MM.1S (cell line): ENCODE measurements around the gene ETV6.

Experiments used
- EZH2phosphoT487 ChIP-seq: fragments of 300-600 bp; sonication (generic); IDR thresholded peaks from 2 replicates; pipeline ENCODE4 v1.6.1; 2018; ENCODE audit warnings: antibody characterized with exemption, low read length
- TF ChIP-seq, protein P1 (sequence below): fragments of 300-600 bp; sonication (generic); IDR thresholded peaks from 2 replicates; pipeline ENCODE4 v1.5.1; 2016; ENCODE audit warnings: antibody characterized with exemption, low read length, mixed read lengths

DNA sequence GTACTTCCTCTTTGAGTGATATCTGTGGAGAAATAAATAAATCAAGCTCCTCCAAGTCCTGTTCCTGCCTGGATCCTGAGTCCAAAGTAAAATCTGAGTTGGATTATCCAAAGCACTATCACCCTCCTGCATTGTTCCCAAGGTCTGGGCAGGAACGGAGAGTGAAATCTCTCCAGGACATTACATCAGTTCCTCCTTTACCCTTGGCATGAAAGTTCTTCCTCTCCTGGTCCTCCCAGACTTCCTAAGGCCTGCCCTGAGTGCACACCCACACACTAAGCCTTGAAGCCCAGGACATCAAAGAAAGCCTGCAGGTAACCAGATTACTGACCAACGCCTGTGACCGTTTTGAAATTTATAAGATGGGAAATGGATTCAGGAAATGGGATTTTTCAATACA, 214.5 kb downstream of the ETV6 start:
- TF ChIP-seq, protein P1, sequence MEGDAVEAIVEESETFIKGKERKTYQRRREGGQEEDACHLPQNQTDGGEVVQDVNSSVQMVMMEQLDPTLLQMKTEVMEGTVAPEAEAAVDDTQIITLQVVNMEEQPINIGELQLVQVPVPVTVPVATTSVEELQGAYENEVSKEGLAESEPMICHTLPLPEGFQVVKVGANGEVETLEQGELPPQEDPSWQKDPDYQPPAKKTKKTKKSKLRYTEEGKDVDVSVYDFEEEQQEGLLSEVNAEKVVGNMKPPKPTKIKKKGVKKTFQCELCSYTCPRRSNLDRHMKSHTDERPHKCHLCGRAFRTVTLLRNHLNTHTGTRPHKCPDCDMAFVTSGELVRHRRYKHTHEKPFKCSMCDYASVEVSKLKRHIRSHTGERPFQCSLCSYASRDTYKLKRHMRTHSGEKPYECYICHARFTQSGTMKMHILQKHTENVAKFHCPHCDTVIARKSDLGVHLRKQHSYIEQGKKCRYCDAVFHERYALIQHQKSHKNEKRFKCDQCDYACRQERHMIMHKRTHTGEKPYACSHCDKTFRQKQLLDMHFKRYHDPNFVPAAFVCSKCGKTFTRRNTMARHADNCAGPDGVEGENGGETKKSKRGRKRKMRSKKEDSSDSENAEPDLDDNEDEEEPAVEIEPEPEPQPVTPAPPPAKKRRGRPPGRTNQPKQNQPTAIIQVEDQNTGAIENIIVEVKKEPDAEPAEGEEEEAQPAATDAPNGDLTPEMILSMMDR, result no peak
- no peak for TF ChIP-seq EZH2phosphoT487
